Esophagus squamous epithelium (tissue), 4 donors: ENCODE results near the gene DUSP22.

Source experiments
- POLR2A ChIP-seq, 4 donors: fragments of 450-650 bp; IDR thresholded peaks; one replicate each; pipeline ENCODE4 v1.6.1; 2017; ENCODE audit warnings: antibody characterized with exemption in 4 of 4, mild to moderate bottlenecking in 4 of 4, moderate library complexity in 3 of 4
- TF ChIP-seq, protein P1 (sequence below), 6 experiments: fragments of 450-650 bp in 4 of 6; fragments of 200-600 bp in 2 of 6; sonication (generic) in 2 of 6; IDR thresholded peaks; one replicate each; pipeline ENCODE4 v1.5.1; 2016 to 2019; ENCODE audit warnings: antibody characterized with exemption in 6 of 6, mild to moderate bottlenecking in 4 of 6, moderate library complexity in 4 of 6

GRCh38 chr6:373031-373430 lies 80.7 kb downstream of the DUSP22 start:
- no peak for TF ChIP-seq POLR2A (IDR thresholded peaks at IDR 0.05)
- TF ChIP-seq, protein P1, sequence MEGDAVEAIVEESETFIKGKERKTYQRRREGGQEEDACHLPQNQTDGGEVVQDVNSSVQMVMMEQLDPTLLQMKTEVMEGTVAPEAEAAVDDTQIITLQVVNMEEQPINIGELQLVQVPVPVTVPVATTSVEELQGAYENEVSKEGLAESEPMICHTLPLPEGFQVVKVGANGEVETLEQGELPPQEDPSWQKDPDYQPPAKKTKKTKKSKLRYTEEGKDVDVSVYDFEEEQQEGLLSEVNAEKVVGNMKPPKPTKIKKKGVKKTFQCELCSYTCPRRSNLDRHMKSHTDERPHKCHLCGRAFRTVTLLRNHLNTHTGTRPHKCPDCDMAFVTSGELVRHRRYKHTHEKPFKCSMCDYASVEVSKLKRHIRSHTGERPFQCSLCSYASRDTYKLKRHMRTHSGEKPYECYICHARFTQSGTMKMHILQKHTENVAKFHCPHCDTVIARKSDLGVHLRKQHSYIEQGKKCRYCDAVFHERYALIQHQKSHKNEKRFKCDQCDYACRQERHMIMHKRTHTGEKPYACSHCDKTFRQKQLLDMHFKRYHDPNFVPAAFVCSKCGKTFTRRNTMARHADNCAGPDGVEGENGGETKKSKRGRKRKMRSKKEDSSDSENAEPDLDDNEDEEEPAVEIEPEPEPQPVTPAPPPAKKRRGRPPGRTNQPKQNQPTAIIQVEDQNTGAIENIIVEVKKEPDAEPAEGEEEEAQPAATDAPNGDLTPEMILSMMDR (IDR thresholded peaks at IDR 0.05): no peak
